COR-L47 (cell line): ENCODE measurements around the gene VPS54.
A peak's percentile ranks its signal among the peaks of the same experiment; 100 is the strongest.
"Not testable (repeated sequence)": the region's sequence is repeated elsewhere in the genome, so short reads cannot be mapped to it uniquely, and the experiment has no call there.

Experiments
- DNase-seq: peaks from one replicate; lab custom pipeline; 2025; lab: John Stamatoyannopoulos, UW

Gene VPS54

GRCh38 chr2:63992061-63992685, 27.1 kb downstream of the VPS54 start:
- DNase-seq, result no peak

- DNase-seq, result not testable (repeated sequence)
Measured at GRCh38 chr2:63991173-63991999, 27.8 kb downstream of the VPS54 start.

GRCh38 chr2:63990072-63990471, 29.2 kb downstream of the VPS54 start:
- no peak for DNase-seq

GRCh38 chr2:63988842-63989436, 30.3 kb downstream of the VPS54 start:
- not testable (repeated sequence) for DNase-seq

- DNase-seq, result no peak
Measured at GRCh38 chr2:63984606-63985359, 34.4 kb downstream of the VPS54 start.

GRCh38 chr2:63983986-63984605, 35.1 kb downstream of the VPS54 start:
- no peak for DNase-seq

GRCh38 chr2:63982335-63982734, 36.9 kb downstream of the VPS54 start:
- no peak for DNase-seq

- no peak for DNase-seq
Measured at GRCh38 chr2:63981702-63982103, 37.5 kb downstream of the VPS54 start.

- DNase-seq, result no peak
Measured at GRCh38 chr2:63980794-63981193, 38.4 kb downstream of the VPS54 start.

- no peak for DNase-seq
Measured at GRCh38 chr2:63977904-63978303, 41.3 kb downstream of the VPS54 start.

- DNase-seq, result no peak
Measured at GRCh38 chr2:63976125-63976510, 43.1 kb downstream of the VPS54 start.

GRCh38 chr2:63975437-63976124, 43.6 kb downstream of the VPS54 start:
- DNase-seq, result no peak

GRCh38 chr2:63975036-63975435, 44.2 kb downstream of the VPS54 start:
- DNase-seq, result not testable (repeated sequence)

GRCh38 chr2:63962186-63962585, 57.0 kb downstream of the VPS54 start:
- no peak for DNase-seq

- DNase-seq, result no peak
Measured at GRCh38 chr2:63950414-63950813, 68.8 kb downstream of the VPS54 start.

GRCh38 chr2:63942788-63943187, 76.4 kb downstream of the VPS54 start:
- no peak for DNase-seq

- DNase-seq, result not testable (repeated sequence)
Measured at GRCh38 chr2:63932104-63932503, 87.1 kb downstream of the VPS54 start.

- peak; percentile 46 for DNase-seq
Measured at GRCh38 chr2:63926815-63927214, 92.4 kb downstream of the VPS54 start.

GRCh38 chr2:63914311-63914710, 104.9 kb downstream of the VPS54 start:
- DNase-seq, result no peak

- no peak for DNase-seq
Measured at GRCh38 chr2:63903003-63903402, 116.2 kb downstream of the VPS54 start.

- DNase-seq, result no peak
Measured at GRCh38 chr2:63902149-63902548, 117.1 kb downstream of the VPS54 start.
